Kasumi-1 (cell line): Measurements from ENCODE around the gene IL13RA1.
"Not testable (repeated sequence)": the region's sequence is repeated elsewhere in the genome, so short reads cannot be mapped to it uniquely, and the experiment has no call there.

Experiments used
- DNase-seq, 2 experiments: peaks; one replicate each; lab custom pipeline; 2025; lab: John Stamatoyannopoulos, UW

The IL13RA1 gene

DNA sequence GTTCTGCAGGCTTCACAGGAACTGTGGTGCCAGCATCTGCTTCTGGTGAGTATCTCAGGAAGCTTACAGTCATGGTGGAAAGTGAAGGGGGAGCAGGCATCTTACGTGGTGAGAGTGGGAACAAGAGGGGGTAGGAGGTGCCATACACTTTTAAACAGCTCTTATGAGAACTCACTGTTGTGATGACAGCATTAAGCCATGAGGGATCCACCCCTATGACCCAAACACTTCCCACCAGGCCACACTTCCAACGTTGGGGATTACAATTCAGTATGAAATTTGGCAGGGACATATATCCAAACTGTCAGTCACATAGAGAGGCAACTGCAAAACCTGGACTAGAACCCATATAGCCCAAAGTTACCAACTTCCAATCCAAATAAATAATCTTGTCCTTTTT is 53.1 kb downstream of the IL13RA1 start:
- no peak for DNase-seq

DNA sequence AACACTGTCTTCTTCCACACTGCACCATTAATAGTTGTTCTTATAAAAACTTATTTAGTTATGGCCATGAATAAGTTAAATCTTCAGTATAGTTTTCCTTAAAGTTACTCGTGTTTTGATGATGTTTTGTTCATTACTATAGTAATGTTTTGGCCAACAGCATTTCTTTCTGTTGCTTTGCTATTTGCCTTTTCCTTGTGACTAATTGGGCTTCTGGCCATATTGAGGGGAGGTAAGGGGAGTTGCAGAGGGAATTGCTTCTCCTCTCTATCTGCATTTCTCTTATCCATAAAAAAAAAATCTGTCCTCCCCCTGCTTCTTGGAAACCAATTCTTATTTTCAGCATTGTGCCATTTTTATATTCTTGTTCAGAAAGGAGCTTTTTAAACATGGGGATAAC is 53.5 kb downstream of the IL13RA1 start:
- no peak for DNase-seq

- DNase-seq: no peak
These were observed 68.3 kb downstream of the IL13RA1 start for GRCh38 chrX:118795528-118796280.

- DNase-seq: peak; percentile 23 to 28
These were observed 75.5 kb downstream of the IL13RA1 start for GRCh38 chrX:118802857-118803256.

- peak; percentile 65 to 66 for DNase-seq
These were observed 80.0 kb downstream of the IL13RA1 start for GRCh38 chrX:118807151-118808017.

- not testable (repeated sequence) for DNase-seq
These were observed 89.9 kb downstream of the IL13RA1 start for GRCh38 chrX:118817257-118817656.

GRCh38 chrX:118823263-118824172 is 96.1 kb downstream of the IL13RA1 start, which contains the start of gene ZCCHC12:
Gene ZCCHC12, plus strand, starts transcription at chrX:118823824. Its CDS starts 1,421 bp downstream, at chrX:118825245.
- peak; percentile 47 to 56 for DNase-seq

DNA sequence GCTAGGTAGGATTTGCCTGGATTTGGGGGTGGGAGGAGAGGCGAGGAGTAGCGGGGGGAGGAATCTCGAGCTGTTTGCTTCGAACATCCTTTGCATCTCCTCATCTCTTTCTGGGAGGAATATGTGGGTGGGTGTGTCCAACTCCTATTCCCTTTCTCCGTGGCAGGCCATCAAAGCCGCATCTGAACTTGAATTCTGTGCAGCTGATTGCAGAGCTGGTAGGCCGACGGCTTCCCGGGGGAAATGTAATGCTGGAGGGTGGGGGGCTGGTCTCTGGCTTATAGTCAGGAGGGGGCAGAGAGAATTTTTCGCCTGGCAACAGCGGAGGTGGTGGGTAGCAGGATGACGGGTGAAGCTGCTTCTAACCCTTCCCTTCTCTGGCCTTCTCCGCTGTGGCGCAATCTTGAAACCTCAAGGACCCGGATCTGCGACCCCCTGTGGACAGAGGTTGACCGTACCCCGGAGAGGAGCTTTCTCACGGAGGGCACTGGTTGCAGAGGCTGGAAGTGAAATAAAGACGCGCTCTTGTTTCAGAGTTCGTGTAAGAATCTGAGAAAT is 96.8 kb downstream of the IL13RA1 start:
- no peak for DNase-seq

- DNase-seq: no peak
These were observed 97.8 kb downstream of the IL13RA1 start for GRCh38 chrX:118825227-118825626.

DNA sequence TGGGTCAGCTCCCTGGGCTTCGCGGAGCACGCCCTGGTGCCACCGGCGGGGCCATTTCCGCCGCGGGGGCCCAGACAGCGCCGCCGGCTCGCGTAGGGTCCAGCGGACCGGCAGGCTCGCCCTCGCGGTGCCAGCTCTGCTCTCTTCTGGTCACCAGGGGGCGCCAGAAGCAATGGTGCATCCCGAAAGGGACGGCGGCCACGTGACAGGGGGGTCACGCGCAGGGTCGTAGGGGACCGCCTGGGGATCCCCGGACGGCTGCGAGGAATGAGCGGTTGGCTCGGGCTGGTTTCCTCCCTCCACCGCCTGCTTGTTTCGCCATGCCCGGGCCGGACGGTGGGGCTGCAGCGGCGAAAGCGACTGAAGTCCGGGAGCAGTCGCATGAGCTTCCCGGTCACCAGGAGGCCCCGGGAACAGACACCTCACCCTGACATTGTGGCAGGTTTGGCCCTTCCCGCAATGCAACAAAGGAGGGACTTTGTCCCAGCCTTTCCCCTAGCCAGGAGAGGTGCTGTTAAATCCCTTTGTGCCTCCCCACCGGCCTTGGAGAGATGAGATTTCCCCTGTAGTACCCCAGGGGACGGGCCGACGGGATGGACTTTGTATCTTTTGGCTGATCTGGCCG is 112.0 kb downstream of the IL13RA1 start:
- peak; percentile 26 to 29 for DNase-seq
